NK-92 treated with Interleukin-12 subunit alpha and Interleukin-12 subunit beta, amount 100 ng/mL, for 24 hours (cell line): ENCODE results near the gene MRO.
A peak's percentile ranks its signal among the peaks of the same experiment; 100 is the strongest.
"Not testable (repeated sequence)": the region's sequence is repeated elsewhere in the genome, so short reads cannot be mapped to it uniquely, and the experiment has no call there.

ENCODE experiments used
- DNase-seq: peaks from one replicate; lab custom pipeline; 2025; lab: John Stamatoyannopoulos, UW

Gene MRO

GRCh38 chr18:50819728-50820378 lies at the start of gene MRO:
Gene MRO (minus strand): TSS chr18:50820016. CDS start chr18:50809400, 10,616 bp downstream.
- peak; percentile 52 for DNase-seq

DNA sequence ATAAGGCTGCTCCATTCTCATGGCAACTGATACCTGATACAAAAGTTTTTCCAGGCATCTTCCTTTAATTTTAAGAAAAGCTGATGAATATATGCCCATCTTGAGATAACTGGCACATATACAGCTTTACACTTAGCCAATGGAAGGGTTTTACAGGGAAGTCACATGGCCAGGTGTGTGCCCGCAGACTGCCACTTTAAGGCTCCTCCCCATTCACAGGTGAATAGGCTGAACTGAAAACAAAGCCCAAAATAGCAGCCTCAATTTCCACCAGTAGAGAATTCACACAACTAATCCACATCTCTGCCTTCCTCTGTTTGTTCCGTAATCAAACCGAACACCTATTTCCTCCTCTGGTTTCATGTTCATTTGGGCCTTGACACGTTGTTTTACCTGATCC lies 49.3 kb upstream of the MRO start:
- no peak for DNase-seq

GRCh38 chr18:50866765-50867164 lies 46.9 kb upstream of the MRO start:
- no peak for DNase-seq

GRCh38 chr18:50863840-50864375 lies 44.1 kb upstream of the MRO start:
- no peak for DNase-seq

DNA sequence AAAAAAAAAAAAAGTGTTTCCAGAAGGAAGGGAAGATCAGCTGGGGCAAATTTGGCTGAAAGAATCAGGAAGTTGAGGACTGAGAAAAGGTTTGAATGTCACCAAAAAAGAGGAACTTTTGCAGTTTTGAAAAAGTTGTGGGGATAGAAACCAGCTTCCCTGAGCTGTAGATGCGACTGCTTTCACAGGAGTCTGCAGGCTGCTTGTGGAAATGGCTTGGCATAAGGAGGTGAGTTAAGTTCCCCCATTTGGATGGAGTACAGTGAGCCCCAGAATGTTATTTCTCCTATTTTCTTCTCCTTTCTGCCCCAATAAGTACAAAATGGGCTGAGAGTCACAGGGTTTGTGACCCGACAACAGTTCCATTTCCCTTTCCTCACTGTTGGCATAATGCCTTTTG lies 42.6 kb upstream of the MRO start:
- no peak for DNase-seq

DNA sequence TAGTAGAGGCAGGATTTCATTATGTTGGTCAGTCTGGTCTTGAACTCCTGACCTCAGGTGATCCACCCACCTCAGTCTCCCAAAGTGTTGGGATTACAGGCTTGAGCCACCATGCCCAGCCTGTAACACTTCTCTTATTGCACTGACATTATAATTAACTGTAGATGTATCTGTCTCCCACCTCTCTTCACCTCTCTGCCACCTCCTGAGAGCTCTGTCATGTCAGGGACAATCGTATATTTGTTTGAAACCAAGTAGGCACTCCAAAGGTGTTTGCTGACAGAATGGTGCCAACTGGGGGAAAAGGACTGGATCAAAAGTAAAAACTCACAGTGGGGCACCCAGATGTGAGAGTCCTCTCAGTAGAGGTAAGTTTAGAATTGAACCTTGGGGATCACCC lies 41.8 kb upstream of the MRO start:
- DNase-seq = no peak

DNA sequence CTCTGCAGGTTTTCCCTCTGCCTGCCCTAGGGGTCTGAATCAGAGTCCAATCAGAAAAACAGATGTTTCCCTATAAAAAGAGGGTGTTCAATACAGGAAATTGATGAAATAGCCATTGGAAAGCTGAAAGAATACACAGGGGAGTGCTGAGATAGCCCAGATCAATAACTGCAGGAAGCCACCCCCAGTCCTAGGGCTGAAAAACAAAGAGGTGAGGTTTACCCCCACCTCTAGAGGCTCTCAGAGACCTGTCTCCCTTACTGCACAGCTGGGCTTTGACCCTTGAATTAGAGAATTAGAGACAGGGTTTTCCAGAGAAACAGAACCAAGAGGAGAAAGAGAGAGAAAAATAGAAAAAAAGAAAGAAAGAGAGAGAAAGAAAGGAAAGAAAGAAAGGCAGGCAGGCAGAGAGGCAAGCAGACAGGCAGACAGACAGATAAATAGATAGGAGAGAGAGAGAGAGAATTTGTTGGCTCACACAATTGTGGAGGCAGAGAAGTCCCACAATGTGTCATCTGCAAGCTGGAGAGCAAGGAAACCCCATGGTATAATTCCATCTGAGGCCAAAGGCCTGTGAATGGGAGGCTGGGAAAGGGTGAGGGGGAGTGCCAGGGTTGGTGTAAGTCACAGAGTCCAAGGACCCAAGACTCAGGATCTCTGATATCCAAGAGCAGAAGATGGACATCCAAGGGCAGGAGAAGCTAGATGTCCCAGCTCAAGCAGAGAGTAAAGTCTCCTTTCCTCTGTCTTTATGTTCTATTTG lies 40.2 kb upstream of the MRO start:
- DNase-seq = no peak

GRCh38 chr18:50857694-50858093 lies 37.9 kb upstream of the MRO start:
- DNase-seq = no peak

DNA sequence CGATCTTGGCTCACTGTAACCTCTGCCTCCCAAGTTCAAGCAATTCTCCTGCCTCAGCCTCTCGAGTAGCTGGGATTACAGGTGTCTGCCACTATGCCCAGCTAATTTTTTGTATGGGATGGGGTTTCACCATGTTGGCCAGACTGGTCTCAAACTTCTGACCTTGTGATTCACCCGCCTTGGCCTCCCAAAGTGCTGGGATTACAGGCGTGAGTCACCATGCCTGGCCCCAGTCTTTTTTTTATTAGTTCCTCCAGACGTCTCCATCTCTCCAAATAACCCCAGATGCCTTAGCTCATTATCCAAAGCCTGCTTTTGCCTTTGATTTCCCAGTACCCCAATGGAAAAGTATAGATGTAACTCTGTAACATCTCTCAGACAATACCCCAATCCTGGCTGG lies 37.4 kb upstream of the MRO start:
- DNase-seq = not testable (repeated sequence)

- no peak for DNase-seq
These were observed 36.4 kb upstream of the MRO start for GRCh38 chr18:50855976-50856757.

DNA sequence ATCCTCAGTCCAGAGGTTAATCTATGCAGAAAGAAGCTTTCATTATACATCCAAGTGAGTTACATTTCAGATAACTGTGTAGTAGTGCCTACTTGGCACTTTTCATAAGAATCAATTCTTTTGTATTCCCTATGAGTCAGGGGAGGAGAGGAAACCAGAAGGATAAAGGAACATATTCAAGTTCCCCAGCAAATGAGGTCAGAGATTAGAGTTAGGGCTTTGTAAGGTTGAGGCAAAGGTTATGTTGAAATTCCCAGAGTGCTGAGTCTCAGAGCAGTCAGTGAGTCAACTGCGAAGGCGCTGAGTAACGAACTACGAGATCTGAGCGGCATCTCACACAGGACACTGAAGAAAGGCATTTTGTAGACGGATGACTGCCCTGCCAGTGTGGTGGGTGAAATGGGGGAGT lies 34.1 kb upstream of the MRO start:
- no peak for DNase-seq

- DNase-seq = no peak
These were observed 30.7 kb upstream of the MRO start for GRCh38 chr18:50850307-50851065.

- DNase-seq = no peak
These were observed 29.6 kb upstream of the MRO start for GRCh38 chr18:50849419-50849821.

- DNase-seq = no peak
These were observed 29.2 kb upstream of the MRO start for GRCh38 chr18:50848991-50849390.

- no peak for DNase-seq
These were observed 28.3 kb upstream of the MRO start for GRCh38 chr18:50848061-50848551.

DNA sequence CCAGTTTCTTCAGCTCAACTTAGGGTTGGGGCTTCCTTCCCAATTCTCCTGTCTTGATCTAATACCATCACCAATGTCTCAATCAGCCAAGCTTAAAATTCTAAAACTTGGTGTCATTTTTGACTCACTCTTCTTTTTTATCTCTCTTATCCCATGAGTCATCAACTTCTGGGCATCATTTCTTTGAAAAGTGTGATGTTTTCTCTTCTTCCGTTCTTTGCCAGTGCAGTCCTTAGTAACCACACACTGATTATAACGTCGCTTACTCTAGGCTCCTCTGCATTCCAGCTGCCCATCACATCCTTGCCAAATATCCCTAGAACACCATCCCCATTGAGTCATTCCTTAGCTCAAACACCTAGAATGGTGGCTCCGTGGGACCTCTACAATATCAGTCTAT lies 27.4 kb upstream of the MRO start:
- DNase-seq = no peak

GRCh38 chr18:50844960-50845359 lies 25.1 kb upstream of the MRO start:
- no peak for DNase-seq

- no peak for DNase-seq
These were observed 24.7 kb upstream of the MRO start for GRCh38 chr18:50844554-50844953.

- no peak for DNase-seq
These were observed 23.0 kb upstream of the MRO start for GRCh38 chr18:50842846-50843245.

- DNase-seq = no peak
These were observed 20.2 kb upstream of the MRO start for GRCh38 chr18:50839996-50840395.

GRCh38 chr18:50839341-50839740 lies 19.5 kb upstream of the MRO start:
- DNase-seq = no peak

GRCh38 chr18:50836521-50836957 lies 16.7 kb upstream of the MRO start:
- no peak for DNase-seq
